Esophagus squamous epithelium (tissue), 4 donors: ENCODE results near the gene C12orf57.

Source experiments
- CTCF ChIP-seq, 6 experiments: fragments of 450-650 bp in 4 of 6; fragments of 200-600 bp in 2 of 6; sonication (generic) in 2 of 6; IDR thresholded peaks; one replicate each; pipeline ENCODE4 v1.5.1; 2016 to 2019; ENCODE audit warnings: antibody characterized with exemption in 6 of 6, mild to moderate bottlenecking in 4 of 6, moderate library complexity in 4 of 6
- POLR2A ChIP-seq, 4 donors: fragments of 450-650 bp; IDR thresholded peaks; one replicate each; pipeline ENCODE4 v1.6.1; 2017; ENCODE audit warnings: antibody characterized with exemption in 4 of 4, mild to moderate bottlenecking in 4 of 4, moderate library complexity in 3 of 4

GRCh38 chr12:6959058-6959804 lies 15.4 kb downstream of the C12orf57 start:
- TF ChIP-seq CTCF (IDR thresholded peaks at IDR 0.05) (no peak), POLR2A (IDR thresholded peaks at IDR 0.05) (peak in 1 of 4 donors; percentile 62)
